ENCODE results near the gene FRMPD2.

DNA sequence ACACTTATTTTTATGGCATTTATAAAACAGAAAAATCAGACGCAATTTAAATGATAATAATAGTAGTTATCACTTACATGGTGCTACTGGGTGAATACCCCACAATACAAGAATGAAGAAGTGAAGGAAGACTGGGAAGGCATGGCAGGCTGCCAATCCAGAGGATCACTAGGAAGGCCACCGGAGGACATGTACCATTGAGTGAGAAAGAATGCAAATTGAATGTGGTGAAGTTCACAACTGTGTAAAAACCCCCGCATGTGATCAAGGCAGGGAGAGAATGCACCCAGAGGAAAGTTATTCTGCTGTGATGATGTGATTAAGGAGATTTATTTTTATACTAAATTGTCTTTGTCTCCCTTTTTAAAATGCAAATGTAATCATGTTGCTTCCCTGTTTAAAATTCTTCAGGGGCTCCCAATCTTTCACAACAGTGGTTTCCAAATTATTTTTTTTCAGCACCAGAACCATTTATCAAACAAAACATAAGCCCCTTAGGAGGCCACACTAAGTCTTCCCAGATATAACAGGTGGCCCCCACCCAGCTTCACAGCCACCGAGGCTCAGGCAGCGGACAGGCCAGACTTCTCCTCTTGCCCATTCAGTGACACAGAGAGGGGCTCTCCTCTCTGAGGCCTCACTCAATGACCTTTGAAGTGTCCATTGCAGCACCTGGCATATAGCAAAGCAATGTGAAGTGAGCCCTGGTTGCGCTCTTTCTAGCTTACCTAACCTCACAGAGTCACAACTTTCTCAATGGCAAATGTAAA lies 59.6 kb downstream of the FRMPD2 start:
- TF ChIP-seq CTCF (conservative IDR thresholded peaks at IDR 0.05; ENCODE audit: low read length) (no peak), EZH2phosphoT487 (IDR thresholded peaks at IDR 0.05; ENCODE audit: borderline replicate concordance) (no peak)

All from Loucy (cell line).